Caco-2 (cell line): ENCODE results near the gene MAP1B. TPM values are rescaled to one million over a fixed set of nuclear protein-coding genes. Genes with fewer than 3 reads are reported as not detected.

Source experiments
- BruUV-seq: library from RNA; stranded (reverse); fragments of 400-500 nt; replicated peaks from 2 replicates; lab custom pipeline; 2021; lab: Mats Ljungman, UMichigan
- CTCF ChIA-PET: fragments of 300-600 bp; sonication (Branson Sonifier 250); formaldehyde crosslinking; loops from one replicate; lab custom pipeline; 2022; ENCODE audit warnings: antibody characterized with exemption; lab: Charles Lee
- POLR2A ChIA-PET: fragments of 300-600 bp; sonication (Branson Sonifier 250); formaldehyde crosslinking; loops from one replicate; lab custom pipeline; 2022; ENCODE audit warnings: antibody characterized with exemption; lab: Charles Lee
- DNase-seq, 2 experiments: peaks; one replicate each; pipeline versions ENCODE4 v3.0.0 to v3.0.0-alpha.2; 2020 to 2022
- H3K27me3 ChIP-seq: replicated peaks from 2 replicates; pipeline ENCODE4 v1.6.0; 2011; ENCODE audit warnings: low read length; ENCODE audit not compliant: control insufficient read depth, insufficient read depth
- H3K36me3 ChIP-seq: 2 replicates; pipeline ENCODE4 v1.5.1; 2011; ENCODE audit warnings: low read length; ENCODE audit not compliant: control insufficient read depth, insufficient read depth
- H3K4me1 ChIP-seq: fragments of 250-450 bp; sonication (Bioruptor Pico); 2 replicates; pipeline ENCODE4 v1.5.1; 2020; ENCODE audit warnings: mild to moderate bottlenecking
- H3K4me3 ChIP-seq: 2 replicates; pipeline ENCODE4 v1.5.1; 2011; ENCODE audit warnings: low read depth, mild to moderate bottlenecking, control low read depth, low read length
- H3K9me3 ChIP-seq: fragments of 250-450 bp; sonication (Bioruptor Pico); 2 replicates; pipeline ENCODE4 v1.5.1; 2020; ENCODE audit warnings: mild to moderate bottlenecking, moderate library complexity
- H3K27ac Mint-ChIP-seq: one replicate; pipeline ENCODE4 v1.8.0; 2022; ENCODE audit warnings: mixed read lengths; ENCODE audit not compliant: unreplicated experiment
- H3K27me3 Mint-ChIP-seq: one replicate; pipeline ENCODE4 v1.8.0; 2022; ENCODE audit warnings: mixed read lengths; ENCODE audit not compliant: insufficient read depth, unreplicated experiment
- H3K36me3 Mint-ChIP-seq: one replicate; pipeline ENCODE4 v1.8.0; 2022; ENCODE audit warnings: mild to moderate bottlenecking, mixed read lengths; ENCODE audit not compliant: insufficient read depth, unreplicated experiment
- H3K4me1 Mint-ChIP-seq: one replicate; pipeline ENCODE4 v1.8.0; 2022; ENCODE audit warnings: low read depth, mixed read lengths; ENCODE audit not compliant: unreplicated experiment
- H3K4me3 Mint-ChIP-seq: one replicate; pipeline ENCODE4 v1.8.0; 2022; ENCODE audit warnings: mild to moderate bottlenecking, moderate library complexity, mixed read lengths; ENCODE audit not compliant: unreplicated experiment
- H3K9me3 Mint-ChIP-seq: one replicate; pipeline ENCODE4 v1.8.0; 2022; ENCODE audit warnings: mixed read lengths; ENCODE audit not compliant: unreplicated experiment
- intact Hi-C: fragments of 100-400 bp; cut with micrococcal nuclease; formaldehyde crosslinking; loops from one replicate; pipeline ENCODE4 v1.10.0; 2022; ENCODE audit not compliant: unreplicated experiment
- total RNA-seq: library from RNA; stranded (reverse); gene quantifications from 2 replicates; pipeline ENCODE4 v1.2.3, GENCODE V29; 2022
- TF ChIP-seq, protein P1 (sequence below), 2 experiments: fragments of 200-600 bp in 1 of 2; IDR thresholded peaks; 1 replicate in 1 of 2; 2 replicates in 1 of 2; pipeline versions ENCODE4 v1.5.1 to v1.8.0; 2011 to 2022; ENCODE audit warnings: antibody characterized with exemption in 1 of 2, control low read depth in 1 of 2, inconsistent platforms in 1 of 2, low read depth in 1 of 2, low read length in 1 of 2, mild to moderate bottlenecking in 1 of 2, moderate library complexity in 1 of 2; ENCODE audit not compliant: insufficient read depth in 1 of 2, severe bottlenecking in 1 of 2, unreplicated experiment in 1 of 2

MAP1B gene
- total RNA-seq, 1 experiment from 2014 or later = 0.66 TPM

DNA sequence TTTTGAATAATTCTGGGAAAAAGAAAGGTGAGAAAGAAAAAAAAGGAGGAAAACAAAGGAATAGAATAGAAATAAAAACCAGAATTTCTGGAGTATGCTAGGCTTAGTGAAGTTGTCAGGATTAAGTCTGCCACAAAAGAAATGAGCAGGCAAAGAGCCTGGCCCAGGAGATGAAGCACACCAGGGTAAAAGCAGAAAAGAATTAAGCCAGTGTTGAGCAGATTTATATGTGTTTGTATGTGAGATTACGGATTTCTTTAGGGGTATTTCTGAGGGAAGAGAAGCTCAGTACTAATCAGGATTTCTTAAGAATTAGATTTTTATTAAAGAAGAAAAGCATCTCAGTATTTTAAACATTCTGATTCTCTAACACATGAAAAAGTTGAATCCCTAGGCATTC lies 138.3 kb downstream of the MAP1B start:
- H3K27ac Mint-ChIP-seq = no peak overlapping the region
- H3K9me3 Mint-ChIP-seq = no peaks in the 10 kb centered on the region
- no peak overlapping the region for H3K4me3 Mint-ChIP-seq
- H3K9me3 ChIP-seq = no peaks in the 10 kb centered on the region
- H3K27me3 Mint-ChIP-seq = no peaks in the 10 kb centered on the region
- H3K4me1 Mint-ChIP-seq = peaks cover 11% of the 10 kb centered on the region
- TF ChIP-seq, protein P1, sequence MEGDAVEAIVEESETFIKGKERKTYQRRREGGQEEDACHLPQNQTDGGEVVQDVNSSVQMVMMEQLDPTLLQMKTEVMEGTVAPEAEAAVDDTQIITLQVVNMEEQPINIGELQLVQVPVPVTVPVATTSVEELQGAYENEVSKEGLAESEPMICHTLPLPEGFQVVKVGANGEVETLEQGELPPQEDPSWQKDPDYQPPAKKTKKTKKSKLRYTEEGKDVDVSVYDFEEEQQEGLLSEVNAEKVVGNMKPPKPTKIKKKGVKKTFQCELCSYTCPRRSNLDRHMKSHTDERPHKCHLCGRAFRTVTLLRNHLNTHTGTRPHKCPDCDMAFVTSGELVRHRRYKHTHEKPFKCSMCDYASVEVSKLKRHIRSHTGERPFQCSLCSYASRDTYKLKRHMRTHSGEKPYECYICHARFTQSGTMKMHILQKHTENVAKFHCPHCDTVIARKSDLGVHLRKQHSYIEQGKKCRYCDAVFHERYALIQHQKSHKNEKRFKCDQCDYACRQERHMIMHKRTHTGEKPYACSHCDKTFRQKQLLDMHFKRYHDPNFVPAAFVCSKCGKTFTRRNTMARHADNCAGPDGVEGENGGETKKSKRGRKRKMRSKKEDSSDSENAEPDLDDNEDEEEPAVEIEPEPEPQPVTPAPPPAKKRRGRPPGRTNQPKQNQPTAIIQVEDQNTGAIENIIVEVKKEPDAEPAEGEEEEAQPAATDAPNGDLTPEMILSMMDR (IDR thresholded peaks at IDR 0.05; ENCODE audit: insufficient read depth in 1 of 2, low read depth in 1 of 2, low read length in 1 of 2, severe bottlenecking in 1 of 2, unreplicated experiment in 1 of 2) = no peak
- ChIA-PET CTCF (interaction anchor here (0.6 to 1.0 kb wide), 4 partner anchors 16 to 463 kb away, joined by 3 read pairs; no protein-coding TSS in a partner anchor), POLR2A (no interaction called here)
- no peak overlapping the region for H3K4me3 ChIP-seq
- no TSS peak for BruUV-seq
- no peaks in the 10 kb centered on the region for H3K36me3 ChIP-seq
- H3K27me3 ChIP-seq = no peaks in the 10 kb centered on the region
- H3K36me3 Mint-ChIP-seq = peaks cover 9% of the 10 kb centered on the region
- no peaks in the 10 kb centered on the region for H3K4me1 ChIP-seq
- intact Hi-C loops = loop anchor here (5.0 kb wide), 1 partner anchor 108 kb away; no protein-coding TSS in a partner anchor
- DNase-seq = no peak

DNA sequence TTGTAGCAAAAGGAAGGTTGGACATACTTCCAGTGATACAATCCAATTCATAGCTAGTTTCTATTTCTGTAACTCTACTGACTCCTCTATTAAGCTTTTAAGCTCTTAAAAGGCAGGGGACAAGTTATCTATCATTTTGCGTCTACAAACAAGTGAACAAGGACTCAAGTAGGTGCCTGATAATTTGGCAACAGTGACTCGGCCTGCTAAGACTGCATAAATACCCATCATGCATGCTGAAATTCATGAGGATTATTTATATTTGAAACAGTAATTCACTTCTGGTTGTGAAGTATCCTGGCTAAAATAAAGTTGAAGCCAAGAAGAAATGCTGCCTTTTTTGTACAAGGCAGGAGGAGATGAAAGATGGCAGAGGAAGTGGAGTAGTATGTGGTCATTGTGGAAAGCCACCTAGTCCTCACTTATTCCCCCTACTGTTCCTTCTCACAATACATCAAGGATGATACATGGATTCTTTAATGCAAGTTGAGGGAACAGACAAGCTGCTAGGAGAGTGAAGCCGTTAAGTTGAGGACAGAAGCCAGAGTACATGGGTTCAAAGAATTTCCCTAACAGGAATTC lies 138.8 kb downstream of the MAP1B start:
- no peak for DNase-seq
- ChIA-PET CTCF (no interaction called here), POLR2A (no interaction called here)
- H3K4me3 ChIP-seq = no peak overlapping the region
- H3K36me3 ChIP-seq = no peaks in the 10 kb centered on the region
- no peaks in the 10 kb centered on the region for H3K9me3 ChIP-seq
- TF ChIP-seq, protein P1 (IDR thresholded peaks at IDR 0.05; ENCODE audit: insufficient read depth in 1 of 2, low read depth in 1 of 2, low read length in 1 of 2, severe bottlenecking in 1 of 2, unreplicated experiment in 1 of 2) = no peak
- no TSS peak for BruUV-seq
- no peaks in the 10 kb centered on the region for H3K27me3 ChIP-seq
- Mint-ChIP-seq H3K9me3 (no peaks in the 10 kb centered on the region), H3K4me1 (peaks cover 11% of the 10 kb centered on the region), H3K27ac (no peak overlapping the region), H3K27me3 (no peaks in the 10 kb centered on the region), H3K36me3 (peaks cover 12% of the 10 kb centered on the region), H3K4me3 (no peak overlapping the region)
- no peaks in the 10 kb centered on the region for H3K4me1 ChIP-seq
- intact Hi-C loops = loop anchor here (5.0 kb wide), 1 partner anchor 109 kb away; no protein-coding TSS in a partner anchor

DNA sequence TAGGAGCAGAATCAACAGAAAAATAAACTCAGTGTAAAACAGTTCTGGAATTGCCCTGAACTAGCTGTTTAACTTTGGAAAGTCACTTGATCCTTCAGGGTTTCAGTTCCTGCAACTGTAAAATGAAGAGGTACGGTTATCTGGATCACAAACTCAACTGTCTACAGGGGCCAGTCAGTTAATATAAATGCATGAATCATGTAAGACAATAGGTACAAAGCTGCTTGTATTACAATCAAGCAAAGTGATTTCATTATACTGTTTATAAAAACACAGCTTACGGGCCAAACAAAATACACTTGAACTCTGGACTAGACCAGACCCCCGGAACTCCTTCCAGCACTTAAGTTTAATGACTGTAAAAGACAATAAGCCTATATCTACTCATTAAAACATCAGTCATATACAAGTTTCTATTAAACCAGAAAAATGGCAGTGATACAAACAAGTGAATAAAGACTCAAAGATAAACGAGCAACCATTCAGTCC lies 139.7 kb downstream of the MAP1B start:
- intact Hi-C loops = loop anchor here (5.0 kb wide), 1 partner anchor 110 kb away; no protein-coding TSS in a partner anchor
- H3K4me3 Mint-ChIP-seq = no peak overlapping the region
- no peak for DNase-seq
- Histone ChIP-seq H3K27me3 (no peaks in the 10 kb centered on the region), H3K36me3 (no peaks in the 10 kb centered on the region), H3K9me3 (no peaks in the 10 kb centered on the region), H3K4me3 (no peak overlapping the region), H3K4me1 (no peaks in the 10 kb centered on the region)
- no TSS peak for BruUV-seq
- POLR2A ChIA-PET = no interaction called here
- CTCF ChIA-PET = interaction anchor here (0.6 kb wide), 1 partner anchor 106 kb away, joined by 3 read pairs; no protein-coding TSS in a partner anchor
- no peak overlapping the region for H3K27ac Mint-ChIP-seq
- H3K4me1 Mint-ChIP-seq = peaks cover 11% of the 10 kb centered on the region
- peaks cover 16% of the 10 kb centered on the region for H3K36me3 Mint-ChIP-seq
- no peaks in the 10 kb centered on the region for H3K9me3 Mint-ChIP-seq
- no peaks in the 10 kb centered on the region for H3K27me3 Mint-ChIP-seq
- TF ChIP-seq, protein P1 (IDR thresholded peaks at IDR 0.05; ENCODE audit: insufficient read depth in 1 of 2, low read depth in 1 of 2, low read length in 1 of 2, severe bottlenecking in 1 of 2, unreplicated experiment in 1 of 2) = no peak
